ENCODE results near the gene KIAA1671.

The KIAA1671 gene

DNA sequence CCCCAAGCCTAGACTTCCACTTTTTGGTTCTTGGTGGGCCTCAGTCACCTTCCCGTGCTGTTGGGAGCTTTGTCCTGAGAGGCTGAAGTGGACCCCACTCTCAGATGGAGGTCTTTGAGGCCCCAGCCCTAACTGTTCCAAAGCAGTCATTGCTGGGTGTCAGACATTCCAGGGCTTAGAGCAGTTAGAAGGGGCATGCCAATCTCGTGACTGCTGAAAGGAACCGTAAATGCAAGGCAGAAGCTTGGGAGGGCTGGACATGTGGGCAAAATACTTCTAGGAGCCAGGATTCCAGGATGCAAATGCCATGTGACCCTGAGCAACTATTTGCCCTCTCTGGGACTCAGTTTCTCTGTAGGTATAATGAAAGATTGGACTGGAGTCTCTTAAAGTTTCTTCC is 128.3 kb downstream of the KIAA1671 start:
- Mint-ChIP-seq H3K4me3 (no peak overlapping the region), H3K4me1 (ENCODE audit: low read depth) (peaks cover 83% of the 10 kb centered on the region), H3K27ac (no peak overlapping the region), H3K9me3 (no peaks in the 10 kb centered on the region), H3K36me3 (ENCODE audit: low read depth) (peaks cover 3% of the 10 kb centered on the region), H3K27me3 (no peaks in the 10 kb centered on the region)
- no peak for DNase-seq

- DNase-seq: peak; percentile 66
- Mint-ChIP-seq H3K27ac (no peak overlapping the region), H3K9me3 (no peaks in the 10 kb centered on the region), H3K27me3 (no peaks in the 10 kb centered on the region), H3K4me1 (ENCODE audit: low read depth) (peaks cover 83% of the 10 kb centered on the region), H3K4me3 (no peak overlapping the region), H3K36me3 (ENCODE audit: low read depth) (peaks cover 3% of the 10 kb centered on the region)
Measured at GRCh38 chr22:25081409-25081824, 128.9 kb downstream of the KIAA1671 start.

DNA sequence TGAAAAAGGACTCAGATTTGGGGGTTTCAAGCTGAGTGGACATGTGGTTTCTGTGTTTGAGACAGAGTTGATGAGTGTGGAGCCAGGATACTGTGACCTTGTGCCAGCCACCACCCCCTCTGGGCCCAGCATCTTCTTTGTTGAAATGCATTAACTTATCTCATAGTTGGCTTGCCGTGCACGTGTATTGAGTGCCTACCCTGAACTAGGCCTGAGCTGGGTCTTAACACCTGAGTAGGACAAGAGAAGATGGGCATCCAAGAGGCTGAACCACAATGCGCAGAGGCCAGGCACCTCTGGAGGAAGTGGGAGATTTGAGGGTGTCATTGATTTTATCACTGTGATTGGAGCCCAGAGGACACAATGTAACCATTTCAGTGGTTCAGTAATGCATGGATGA is 129.6 kb downstream of the KIAA1671 start:
- Mint-ChIP-seq H3K9me3 (no peaks in the 10 kb centered on the region), H3K27me3 (no peaks in the 10 kb centered on the region), H3K27ac (no peak overlapping the region), H3K4me1 (ENCODE audit: low read depth) (peaks cover 83% of the 10 kb centered on the region), H3K36me3 (ENCODE audit: low read depth) (peaks cover 3% of the 10 kb centered on the region), H3K4me3 (no peak overlapping the region)
- DNase-seq: no peak

- DNase-seq: no peak
- Mint-ChIP-seq H3K4me1 (ENCODE audit: low read depth) (peaks cover 79% of the 10 kb centered on the region), H3K9me3 (no peaks in the 10 kb centered on the region), H3K27me3 (no peaks in the 10 kb centered on the region), H3K4me3 (no peak overlapping the region), H3K36me3 (ENCODE audit: low read depth) (peaks cover 3% of the 10 kb centered on the region), H3K27ac (no peak overlapping the region)
Measured at GRCh38 chr22:25083056-25083806, 130.7 kb downstream of the KIAA1671 start.

- Mint-ChIP-seq H3K27ac (no peak overlapping the region), H3K4me3 (no peak overlapping the region), H3K27me3 (no peaks in the 10 kb centered on the region), H3K4me1 (ENCODE audit: low read depth) (peaks cover 73% of the 10 kb centered on the region), H3K36me3 (ENCODE audit: low read depth) (peaks cover 3% of the 10 kb centered on the region), H3K9me3 (no peaks in the 10 kb centered on the region)
- DNase-seq: no peak
Measured at GRCh38 chr22:25083807-25084200, 131.3 kb downstream of the KIAA1671 start.

GRCh38 chr22:25084405-25085107 is 132.0 kb downstream of the KIAA1671 start:
- H3K27ac Mint-ChIP-seq: no peak overlapping the region
- H3K4me1 Mint-ChIP-seq (ENCODE audit: low read depth): peaks cover 66% of the 10 kb centered on the region
- no peak overlapping the region for H3K4me3 Mint-ChIP-seq
- H3K27me3 Mint-ChIP-seq: no peaks in the 10 kb centered on the region
- DNase-seq: no peak
- no peaks in the 10 kb centered on the region for H3K9me3 Mint-ChIP-seq
- peaks cover 3% of the 10 kb centered on the region for H3K36me3 Mint-ChIP-seq (ENCODE audit: low read depth)

- peaks cover 3% of the 10 kb centered on the region for H3K36me3 Mint-ChIP-seq (ENCODE audit: low read depth)
- no peak for DNase-seq
- H3K27ac Mint-ChIP-seq: peak overlapping the region; percentile 88
- H3K4me1 Mint-ChIP-seq (ENCODE audit: low read depth): peaks cover 60% of the 10 kb centered on the region
- no peaks in the 10 kb centered on the region for H3K27me3 Mint-ChIP-seq
- no peak overlapping the region for H3K4me3 Mint-ChIP-seq
- no peaks in the 10 kb centered on the region for H3K9me3 Mint-ChIP-seq
Measured at GRCh38 chr22:25085156-25085555, 132.6 kb downstream of the KIAA1671 start.

GRCh38 chr22:25085930-25086901 is 133.7 kb downstream of the KIAA1671 start:
- Mint-ChIP-seq H3K4me1 (ENCODE audit: low read depth) (peaks cover 62% of the 10 kb centered on the region), H3K27ac (peak overlapping the region; percentile 88), H3K27me3 (no peaks in the 10 kb centered on the region), H3K4me3 (peak overlapping the region; percentile 20), H3K9me3 (no peaks in the 10 kb centered on the region), H3K36me3 (ENCODE audit: low read depth) (peaks cover 3% of the 10 kb centered on the region)
- no peak for DNase-seq

GRCh38 chr22:25086902-25087282 is 134.4 kb downstream of the KIAA1671 start:
- Mint-ChIP-seq H3K4me1 (ENCODE audit: low read depth) (peaks cover 61% of the 10 kb centered on the region), H3K27ac (peak overlapping the region; percentile 88), H3K36me3 (ENCODE audit: low read depth) (peaks cover 3% of the 10 kb centered on the region), H3K9me3 (no peaks in the 10 kb centered on the region), H3K27me3 (no peaks in the 10 kb centered on the region), H3K4me3 (no peak overlapping the region)
- no peak for DNase-seq

- no peak for DNase-seq
- no peak overlapping the region for H3K27ac Mint-ChIP-seq
- no peaks in the 10 kb centered on the region for H3K36me3 Mint-ChIP-seq (ENCODE audit: low read depth)
- H3K9me3 Mint-ChIP-seq: no peaks in the 10 kb centered on the region
- no peaks in the 10 kb centered on the region for H3K27me3 Mint-ChIP-seq
- no peak overlapping the region for H3K4me3 Mint-ChIP-seq
- H3K4me1 Mint-ChIP-seq (ENCODE audit: low read depth): peaks cover 39% of the 10 kb centered on the region
Measured at GRCh38 chr22:25090225-25090890, 137.8 kb downstream of the KIAA1671 start.

DNA sequence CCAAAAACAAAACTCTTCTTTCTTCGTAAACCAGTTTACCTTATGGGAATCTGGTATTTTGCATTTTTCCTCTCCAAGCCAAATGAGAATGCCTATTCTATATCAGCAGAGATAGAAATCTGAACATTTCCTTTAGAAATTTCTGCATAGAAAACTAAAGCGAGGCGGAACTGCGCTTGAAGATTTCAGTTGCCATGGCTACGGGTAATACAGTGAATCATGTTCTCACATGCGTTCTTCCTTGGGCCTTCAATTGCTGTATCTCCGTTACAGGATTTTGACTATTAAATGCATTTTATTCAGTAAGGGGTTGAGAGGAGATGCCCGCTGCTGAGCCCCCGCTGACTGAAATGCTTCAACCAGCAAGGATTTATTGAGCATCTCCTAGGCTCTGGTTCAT is 138.9 kb downstream of the KIAA1671 start:
- Mint-ChIP-seq H3K27me3 (no peaks in the 10 kb centered on the region), H3K4me1 (ENCODE audit: low read depth) (peaks cover 28% of the 10 kb centered on the region), H3K27ac (no peak overlapping the region), H3K9me3 (no peaks in the 10 kb centered on the region), H3K4me3 (no peak overlapping the region), H3K36me3 (ENCODE audit: low read depth) (no peaks in the 10 kb centered on the region)
- DNase-seq: no peak

- Mint-ChIP-seq H3K27me3 (no peaks in the 10 kb centered on the region), H3K36me3 (ENCODE audit: low read depth) (no peaks in the 10 kb centered on the region), H3K4me1 (ENCODE audit: low read depth) (peaks cover 21% of the 10 kb centered on the region), H3K9me3 (no peaks in the 10 kb centered on the region), H3K4me3 (no peak overlapping the region), H3K27ac (no peak overlapping the region)
- no peak for DNase-seq
Measured at GRCh38 chr22:25092119-25092518, 139.6 kb downstream of the KIAA1671 start.

GRCh38 chr22:25094579-25094978 is 142.1 kb downstream of the KIAA1671 start:
- Mint-ChIP-seq H3K27ac (no peak overlapping the region), H3K4me1 (ENCODE audit: low read depth) (peaks cover 15% of the 10 kb centered on the region), H3K27me3 (no peaks in the 10 kb centered on the region), H3K4me3 (no peak overlapping the region), H3K9me3 (no peaks in the 10 kb centered on the region), H3K36me3 (ENCODE audit: low read depth) (no peaks in the 10 kb centered on the region)
- DNase-seq: no peak

DNA sequence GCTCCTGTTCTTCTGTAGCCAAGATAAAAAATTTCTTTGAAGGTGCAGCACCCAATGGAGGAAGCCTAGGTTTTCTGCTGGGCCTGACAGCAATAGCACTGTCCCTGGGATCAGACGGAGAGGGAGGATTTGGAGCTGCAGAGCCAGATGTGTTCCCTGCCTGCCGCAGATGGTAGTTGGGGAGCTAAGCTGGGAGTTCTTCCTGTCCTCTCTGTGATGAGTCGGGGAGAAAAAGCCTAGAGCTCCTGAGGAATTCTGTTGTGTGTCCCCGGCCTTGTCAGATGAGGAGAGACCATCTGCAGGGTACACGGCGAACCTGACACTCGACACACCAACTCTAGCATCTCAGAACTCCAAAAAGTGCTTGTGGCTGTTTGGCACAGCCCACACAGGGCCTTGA is 143.4 kb downstream of the KIAA1671 start:
- no peak for DNase-seq
- Mint-ChIP-seq H3K4me3 (no peak overlapping the region), H3K27ac (no peak overlapping the region), H3K9me3 (no peaks in the 10 kb centered on the region), H3K36me3 (ENCODE audit: low read depth) (no peaks in the 10 kb centered on the region), H3K27me3 (no peaks in the 10 kb centered on the region), H3K4me1 (ENCODE audit: low read depth) (peaks cover 9% of the 10 kb centered on the region)
